ENCODE measurements around the gene DYRK1A.

Gene DYRK1A

GRCh38 chr21:37385179-37385765, 18.7 kb downstream of the DYRK1A start:
- no peak for DNase-seq (ENCODE audit: low read depth in 2 of 2)

DNA sequence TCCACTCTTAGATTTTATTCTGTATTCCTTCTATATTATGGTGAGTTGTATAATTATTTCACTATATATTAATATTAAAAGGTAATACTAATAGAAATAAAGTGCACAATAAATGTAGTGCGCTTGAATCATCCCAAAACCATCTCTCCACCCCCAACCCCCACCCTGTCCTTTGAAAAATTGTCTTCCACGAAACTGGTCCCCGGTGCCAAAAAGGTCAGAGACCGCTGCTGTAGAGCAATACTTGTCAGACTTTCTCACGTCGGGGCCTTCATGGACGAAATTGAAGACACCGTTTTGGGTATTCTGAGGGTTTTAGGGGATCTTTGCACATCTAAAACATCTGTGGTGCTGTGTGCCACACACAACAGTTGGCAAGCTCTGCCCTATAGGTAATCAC, 19.6 kb downstream of the DYRK1A start:
- DNase-seq (ENCODE audit: low read depth in 2 of 2): no peak

DNA sequence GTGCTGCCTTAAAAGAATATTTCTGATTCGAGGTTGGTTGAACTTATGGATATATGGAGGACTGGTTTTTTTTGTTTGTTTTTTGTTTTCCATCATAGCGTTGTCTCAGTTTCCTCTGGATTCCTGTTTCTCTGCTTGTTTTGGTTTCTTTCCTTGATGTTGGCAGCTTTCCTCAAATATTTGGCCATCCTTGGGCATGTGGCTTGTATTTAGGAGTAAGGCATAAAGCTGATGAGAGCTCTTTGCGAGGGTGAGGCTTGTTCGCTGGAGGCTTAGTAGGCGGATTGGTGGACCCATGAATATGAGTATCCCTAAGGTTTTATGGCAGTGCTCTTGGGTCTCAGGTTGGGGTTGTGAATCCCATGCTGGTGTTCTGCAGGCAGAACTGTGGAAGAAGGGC, 22.9 kb downstream of the DYRK1A start:
- no peak for DNase-seq (ENCODE audit: low read depth in 2 of 2)

DNA sequence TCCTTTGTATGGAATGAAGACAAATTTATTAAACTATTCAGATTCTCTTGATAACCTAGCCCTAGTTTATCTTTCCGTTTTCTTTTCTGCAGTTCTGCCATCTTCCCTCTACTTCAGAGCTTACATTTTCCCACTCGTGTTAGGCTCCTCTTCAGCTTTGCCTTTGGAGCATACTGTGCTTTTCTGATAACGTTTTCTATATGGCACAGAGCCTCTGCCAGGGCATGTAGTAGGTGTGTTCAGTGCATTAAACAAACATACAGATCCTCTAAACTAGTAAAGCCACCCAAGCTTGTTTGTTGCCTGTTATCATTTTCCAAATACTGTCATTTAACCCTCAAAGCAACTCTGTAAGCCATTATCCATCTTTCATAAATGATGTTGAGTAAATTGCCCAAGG, 25.1 kb downstream of the DYRK1A start:
- DNase-seq (ENCODE audit: low read depth in 2 of 2): no peak

DNA sequence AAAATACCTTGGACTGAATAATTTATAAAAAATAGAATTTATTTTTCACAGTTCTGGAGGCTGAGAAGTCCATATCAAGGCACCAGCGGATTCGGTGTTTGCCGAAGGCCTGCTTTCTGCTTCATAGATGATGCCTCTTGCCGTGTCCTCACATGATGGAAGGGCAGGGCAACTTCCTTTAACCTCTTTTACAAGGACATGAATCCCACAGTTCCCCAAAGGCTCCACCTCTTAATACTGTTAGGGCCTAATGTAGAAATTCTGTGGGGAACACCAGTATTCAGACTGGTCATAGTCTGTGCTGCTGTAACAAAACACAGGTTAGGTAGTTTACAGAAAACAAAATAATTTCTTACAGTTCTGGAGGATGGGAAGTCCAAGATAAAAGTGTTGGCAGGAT, 25.9 kb downstream of the DYRK1A start:
- DNase-seq (ENCODE audit: low read depth in 2 of 2): no peak

DNA sequence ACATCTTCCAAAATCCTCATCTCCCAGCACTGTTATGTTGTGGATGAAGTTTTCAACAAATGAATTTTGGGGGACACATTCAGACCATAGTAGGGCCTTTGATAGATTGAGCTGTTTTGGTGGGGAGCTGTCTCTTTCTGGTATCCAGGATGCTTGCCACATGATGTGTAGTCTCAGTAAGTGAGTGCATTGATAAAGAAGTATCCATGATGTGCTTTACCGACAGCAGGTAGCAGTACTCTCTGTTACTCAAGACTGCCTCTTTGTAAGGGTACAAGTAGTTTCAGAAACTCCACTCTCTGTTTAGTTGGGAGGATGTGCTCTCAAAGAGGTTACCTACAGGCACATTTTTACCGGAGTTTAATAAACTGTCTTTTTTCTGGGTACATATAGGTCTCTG, 26.5 kb downstream of the DYRK1A start:
- no peak for DNase-seq (ENCODE audit: low read depth in 2 of 2)

DNA sequence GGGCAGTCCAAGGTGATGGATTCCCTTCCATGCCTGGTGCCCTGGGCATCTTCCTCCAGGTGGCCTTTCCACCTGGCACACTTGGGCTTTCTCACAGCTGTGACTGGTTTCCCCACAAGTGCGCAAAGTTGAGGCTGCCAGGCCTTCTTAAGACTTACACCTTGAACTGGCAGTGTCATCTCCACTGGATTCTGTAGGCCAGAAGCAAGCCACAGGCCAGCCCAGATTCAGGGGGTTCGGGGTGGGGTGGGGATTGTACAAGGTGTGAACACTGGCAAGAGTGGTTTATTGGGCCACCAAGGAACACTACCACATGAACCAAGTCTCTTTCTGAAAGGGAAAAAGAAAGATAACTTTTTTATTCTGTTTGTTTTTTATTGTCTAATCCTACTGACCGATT, 27.2 kb downstream of the DYRK1A start:
- no peak for DNase-seq (ENCODE audit: low read depth in 2 of 2)

- DNase-seq (ENCODE audit: low read depth in 2 of 2): no peak
Observed at GRCh38 chr21:37395961-37396360, 29.4 kb downstream of the DYRK1A start.

GRCh38 chr21:37396855-37397254, 30.3 kb downstream of the DYRK1A start:
- no peak for DNase-seq (ENCODE audit: low read depth in 2 of 2)

GRCh38 chr21:37398697-37399096, 32.1 kb downstream of the DYRK1A start:
- DNase-seq (ENCODE audit: low read depth in 2 of 2): no peak

DNA sequence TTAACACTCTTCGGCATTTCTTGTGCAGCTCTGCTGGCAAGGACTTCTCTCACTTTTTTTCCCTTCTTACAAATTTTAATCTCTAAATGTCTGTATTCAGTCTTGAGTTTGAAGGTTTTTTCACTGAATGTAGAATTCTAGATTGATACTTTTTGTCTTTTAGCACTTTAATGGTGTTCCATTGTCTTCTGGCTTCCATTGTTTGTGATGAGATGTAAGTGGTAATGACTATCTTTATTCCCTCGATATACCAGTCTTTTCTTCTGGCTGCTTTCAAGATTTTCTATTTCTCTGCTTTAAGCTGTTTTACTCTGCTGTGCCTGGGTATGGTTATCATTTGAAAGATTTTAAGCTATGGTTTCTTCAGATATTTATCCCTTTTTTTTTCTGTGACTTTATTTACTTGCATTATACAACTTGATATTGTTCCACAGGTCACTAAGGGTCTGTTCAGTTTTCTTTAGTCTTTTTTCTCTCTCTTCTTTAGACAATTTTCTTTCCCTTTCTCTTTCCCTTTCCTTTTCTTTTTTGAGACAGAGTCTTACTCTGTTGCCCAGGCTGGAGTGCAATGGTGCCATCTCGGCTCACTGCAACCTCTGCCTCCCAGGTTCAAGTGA, 35.8 kb downstream of the DYRK1A start:
- DNase-seq (ENCODE audit: low read depth in 2 of 2): no peak

DNA sequence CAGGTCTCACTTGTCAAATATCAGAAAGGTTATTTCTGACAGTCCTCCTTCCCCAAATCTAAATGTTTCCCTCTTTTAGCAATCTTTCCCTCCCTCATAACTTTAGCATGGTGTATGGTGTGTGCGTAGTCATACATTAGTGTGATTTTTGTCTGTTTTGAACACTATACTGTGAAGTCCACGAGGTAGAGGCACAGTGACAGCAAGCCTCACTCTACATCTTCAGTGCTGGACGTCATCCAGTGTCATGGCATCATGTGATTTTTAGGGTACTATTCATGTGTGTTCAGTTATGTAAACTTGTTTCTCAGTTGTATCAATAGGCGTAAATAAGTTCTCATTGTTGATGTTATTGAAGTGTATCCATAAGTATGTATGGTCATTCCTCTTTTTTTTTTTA, 39.1 kb downstream of the DYRK1A start:
- DNase-seq (ENCODE audit: low read depth in 2 of 2): no peak

- DNase-seq (ENCODE audit: low read depth in 2 of 2): no peak
Observed at GRCh38 chr21:37407719-37408420, 41.3 kb downstream of the DYRK1A start.

GRCh38 chr21:37408464-37409193, 42.1 kb downstream of the DYRK1A start:
- no peak for DNase-seq (ENCODE audit: low read depth in 2 of 2)

- no peak for DNase-seq (ENCODE audit: low read depth in 2 of 2)
Observed at GRCh38 chr21:37410639-37411038, 44.1 kb downstream of the DYRK1A start.

GRCh38 chr21:37412603-37413360, 46.2 kb downstream of the DYRK1A start:
- DNase-seq (ENCODE audit: low read depth in 2 of 2): no peak

DNA sequence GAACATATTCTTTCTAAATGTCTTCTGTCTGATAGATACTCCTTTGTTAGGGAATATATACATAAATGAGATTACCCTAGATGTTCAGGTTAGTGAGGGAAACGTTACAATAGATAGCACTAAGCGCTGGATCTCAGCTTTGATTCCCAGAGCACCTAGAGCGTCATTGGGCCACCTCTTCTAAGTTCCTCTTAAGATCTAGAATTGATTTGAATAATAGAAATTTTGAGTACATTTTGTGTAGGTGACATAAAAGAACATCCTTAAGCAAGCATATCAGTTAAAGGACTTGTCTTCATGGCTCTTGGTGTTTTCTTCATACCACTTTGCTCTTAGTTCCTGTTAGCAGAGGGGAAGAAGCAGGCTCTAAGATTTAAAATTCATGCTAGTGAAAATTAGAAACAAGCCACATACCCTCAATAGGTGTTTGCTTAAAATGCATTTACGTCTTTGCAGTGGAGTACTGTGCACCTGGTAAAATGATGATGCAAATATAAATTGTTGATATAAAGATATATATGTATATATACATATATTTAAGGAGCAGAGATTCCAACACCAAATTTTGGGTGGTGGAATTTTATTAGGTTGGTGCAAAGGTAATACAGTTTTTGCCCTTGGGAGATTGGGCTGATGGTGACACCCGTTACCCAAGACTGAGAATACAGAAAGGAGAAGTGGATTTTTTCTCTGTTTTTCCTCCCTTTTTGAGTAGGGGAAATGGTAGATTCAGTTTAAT, 47.1 kb downstream of the DYRK1A start:
- no peak for DNase-seq (ENCODE audit: low read depth in 2 of 2)

DNA sequence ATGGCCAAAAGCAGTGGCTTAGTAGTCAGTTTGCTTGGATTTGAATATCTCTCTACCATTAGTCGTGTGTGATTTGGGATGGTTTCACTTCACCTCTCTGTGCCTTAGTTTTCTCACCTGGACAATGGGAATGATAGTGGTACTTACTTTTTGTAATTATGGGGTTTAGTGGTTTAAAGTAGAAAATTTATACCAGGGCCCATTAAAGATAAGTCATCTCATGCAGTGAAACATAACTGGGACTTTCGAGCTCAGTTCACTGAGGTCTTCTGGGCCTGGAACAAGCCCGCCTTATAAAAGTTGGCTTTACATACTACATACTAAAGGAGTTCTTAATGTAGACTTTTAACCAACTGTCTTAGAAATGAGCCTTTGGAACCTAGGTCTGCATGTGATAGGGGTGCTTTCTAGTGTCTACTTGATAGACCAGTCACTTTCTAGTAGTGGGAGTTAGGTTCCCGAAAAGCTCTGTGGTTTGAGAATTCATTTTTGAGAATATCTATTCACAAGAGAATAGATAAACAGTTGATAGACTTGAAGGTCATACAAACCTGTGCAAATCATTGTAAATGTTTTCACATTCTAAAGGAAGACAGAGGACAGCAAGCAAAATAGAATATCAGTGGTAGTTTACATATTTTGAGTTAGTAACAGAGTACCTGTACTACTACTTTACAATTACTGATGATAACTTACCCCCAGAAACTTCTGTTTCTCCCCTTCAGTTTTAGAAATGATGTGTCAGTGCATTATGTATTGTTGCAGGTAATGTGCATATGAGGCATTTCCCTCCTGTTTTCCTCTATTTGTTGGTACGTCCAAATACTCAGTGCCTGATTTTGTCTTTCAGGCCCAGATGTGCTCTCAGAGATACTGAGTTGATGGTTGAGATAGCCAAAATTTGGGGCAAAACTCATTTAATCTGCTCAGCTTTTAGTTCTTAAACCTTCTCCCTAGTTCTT, 48.0 kb downstream of the DYRK1A start:
- no peak for DNase-seq (ENCODE audit: low read depth in 2 of 2)

DNA sequence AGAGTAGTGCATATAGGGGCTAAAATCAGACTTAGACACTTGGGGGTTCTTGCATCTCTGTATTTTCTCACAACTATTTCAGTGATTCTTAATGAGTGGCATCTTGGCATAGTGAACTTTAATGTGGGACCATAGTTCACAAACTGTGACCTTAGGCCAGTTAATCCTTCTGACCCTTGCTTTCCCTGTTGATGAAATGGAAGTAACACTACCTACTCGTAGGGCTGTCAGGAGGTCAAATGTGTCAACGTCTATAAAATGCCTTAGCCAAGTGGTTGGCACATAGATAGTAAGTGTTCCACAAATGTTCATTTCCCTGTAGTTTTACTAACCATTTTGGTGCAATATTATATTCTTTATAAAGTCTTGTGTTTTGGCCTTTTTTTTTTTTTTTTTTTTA, 49.4 kb downstream of the DYRK1A start:
- no peak for DNase-seq (ENCODE audit: low read depth in 2 of 2)

GRCh38 chr21:37416914-37417313, 50.3 kb downstream of the DYRK1A start:
- DNase-seq (ENCODE audit: low read depth in 2 of 2): no peak

All from stimulated activated CD8-positive, alpha-beta memory T cell treated with anti-CD3 and anti-CD28 coated beads, Interleukin-15, amount 100 ng/mL, for 48 hours (primary cell).